Esophagus squamous epithelium (tissue), 4 donors: Measurements from ENCODE around the gene ACSL4.

Source experiments
- CTCF ChIP-seq, 6 experiments: fragments of 450-650 bp in 4 of 6; fragments of 200-600 bp in 2 of 6; sonication (generic) in 2 of 6; IDR thresholded peaks; one replicate each; pipeline ENCODE4 v1.5.1; 2016 to 2019; ENCODE audit warnings: antibody characterized with exemption in 6 of 6, mild to moderate bottlenecking in 4 of 6, moderate library complexity in 4 of 6
- POLR2A ChIP-seq, 4 donors: fragments of 450-650 bp; IDR thresholded peaks; one replicate each; pipeline ENCODE4 v1.6.1; 2017; ENCODE audit warnings: antibody characterized with exemption in 4 of 4, mild to moderate bottlenecking in 4 of 4, moderate library complexity in 3 of 4

DNA sequence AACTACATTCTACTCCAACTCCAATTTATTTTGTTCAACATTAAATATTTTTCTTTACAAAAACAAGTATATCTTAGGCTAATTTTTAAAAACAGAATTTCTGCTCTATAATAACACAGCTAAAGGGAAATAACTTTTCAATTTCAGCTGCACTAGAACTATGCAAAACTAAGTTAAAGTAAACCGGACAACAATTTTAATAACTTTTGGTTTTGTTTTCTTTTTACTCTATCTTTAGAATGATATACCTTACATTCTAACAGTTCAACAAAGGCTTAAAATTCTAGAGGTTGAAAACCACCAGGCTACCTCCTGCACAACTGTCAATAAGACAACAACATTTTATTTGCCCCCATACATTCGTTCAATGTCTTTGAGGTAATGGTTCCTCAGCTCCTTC is 89.4 kb downstream of the ACSL4 start:
- TF ChIP-seq POLR2A (IDR thresholded peaks at IDR 0.05) (no peak), CTCF (IDR thresholded peaks at IDR 0.05) (no peak)
